AG09319 (cell line): Measurements from ENCODE around the gene ELMOD3.
"Not testable (repeated sequence)": the region's sequence is repeated elsewhere in the genome, so short reads cannot be mapped to it uniquely, and the experiment has no call there.

Experiments used
- DNase-seq: peaks from one replicate; pipeline ENCODE4 v3.0.0-alpha.2; 2010; ENCODE audit warnings: low read depth; ENCODE audit errors: extremely low read depth
- CTCF ChIP-seq: IDR thresholded peaks from 2 replicates; pipeline ENCODE4 v1.5.1; 2011; ENCODE audit warnings: low read depth, mild to moderate bottlenecking, inconsistent platforms, low read length, moderate library complexity

The ELMOD3 gene

GRCh38 chr2:85411405-85411748, 56.8 kb downstream of the ELMOD3 start:
- no peak for TF ChIP-seq CTCF
- no peak for DNase-seq

DNA sequence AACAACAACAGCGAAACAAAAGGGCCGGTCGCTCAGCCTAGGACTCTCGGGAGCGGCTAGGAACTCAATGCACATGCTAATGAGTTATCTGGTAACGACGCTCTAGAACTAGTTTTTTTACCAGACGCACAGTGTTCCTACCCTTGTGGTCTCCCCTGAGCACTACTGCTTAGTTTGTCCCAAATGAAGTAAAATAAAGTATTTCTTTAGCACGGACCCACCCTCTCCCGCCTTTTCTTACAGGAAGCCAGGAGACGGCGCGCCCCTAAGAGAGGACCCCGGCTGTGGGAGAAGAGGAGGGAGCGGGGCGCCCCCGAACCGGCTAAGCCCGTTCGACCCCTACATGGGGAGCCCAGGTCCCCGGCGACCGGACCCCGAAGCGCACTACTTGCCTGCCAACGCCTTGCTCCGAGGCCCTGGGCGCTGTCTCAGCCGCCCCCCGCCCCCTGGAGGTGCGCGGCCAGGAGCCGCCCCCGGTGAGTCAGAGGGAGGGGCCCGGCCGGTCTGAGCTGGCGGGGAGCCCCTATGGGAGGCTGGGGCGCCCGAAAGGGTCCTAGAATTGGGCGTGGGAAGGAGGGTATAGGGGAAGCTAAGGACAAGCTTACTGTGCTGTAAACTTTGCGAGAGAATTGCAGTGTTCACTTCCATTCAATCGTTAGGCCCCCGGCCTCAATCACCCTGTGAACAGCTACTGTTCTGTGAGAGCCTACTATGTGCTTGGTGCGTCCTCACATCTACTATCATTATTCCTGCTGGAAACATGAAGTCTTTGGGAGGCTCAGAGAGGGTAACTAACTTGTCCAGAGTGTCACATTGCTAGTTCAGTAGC, 59.2 kb downstream of the ELMOD3 start:
- no peak; the same call in 1 of the 2 replicates for TF ChIP-seq CTCF
- DNase-seq: no peak

DNA sequence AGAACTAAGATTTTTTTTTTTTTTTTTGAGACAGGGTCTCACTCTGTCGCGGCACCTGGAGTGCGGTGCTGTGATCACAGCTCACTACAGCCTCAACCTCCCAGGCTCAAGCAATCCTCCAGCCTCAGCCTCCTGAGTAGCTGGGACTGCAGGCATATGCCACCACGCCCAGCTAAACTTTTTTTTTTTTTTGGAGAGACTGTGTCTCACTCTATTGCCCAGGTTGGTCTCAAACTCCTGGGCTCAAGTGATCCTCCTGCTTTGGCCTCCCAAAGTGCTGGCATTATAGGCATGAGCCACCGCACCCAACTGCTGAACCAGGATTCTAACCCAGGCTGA, 59.8 kb downstream of the ELMOD3 start:
- DNase-seq: not testable (repeated sequence)

GRCh38 chr2:85414761-85415553, 60.4 kb downstream of the ELMOD3 start:
- no peak for TF ChIP-seq CTCF
- DNase-seq: no peak

DNA sequence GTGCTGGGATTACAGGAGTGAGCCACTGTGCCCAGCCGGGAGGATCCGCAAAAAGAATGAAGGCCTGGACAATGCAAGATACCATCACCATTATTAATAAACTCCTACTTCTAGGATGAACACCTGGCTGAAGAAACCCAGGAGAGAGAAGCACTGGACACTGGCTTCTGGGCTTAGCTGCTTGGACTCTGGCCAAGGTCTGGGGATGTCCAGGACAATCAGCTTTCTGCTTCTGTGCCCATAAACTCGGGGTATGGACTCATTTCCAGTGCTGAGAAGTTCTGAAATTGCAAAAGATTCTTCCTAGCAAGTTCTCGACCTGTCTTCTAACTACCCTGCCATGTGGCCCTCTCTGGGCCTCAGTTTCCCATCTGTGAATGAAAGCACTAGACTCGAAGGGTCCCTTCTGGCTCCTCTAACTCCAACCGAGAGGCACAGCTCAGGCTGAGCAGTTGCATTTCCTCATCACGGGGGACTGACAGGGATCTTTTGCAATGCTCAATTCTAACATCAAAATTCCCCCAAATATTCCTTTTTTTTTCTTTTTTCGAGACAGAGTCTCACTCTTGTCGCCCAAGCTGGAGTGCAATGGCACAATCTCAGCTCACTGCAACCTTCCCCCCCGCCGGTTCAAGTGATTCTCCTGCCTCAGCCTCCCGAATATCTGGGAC, 61.5 kb downstream of the ELMOD3 start:
- DNase-seq: no peak
- TF ChIP-seq CTCF: no peak

DNA sequence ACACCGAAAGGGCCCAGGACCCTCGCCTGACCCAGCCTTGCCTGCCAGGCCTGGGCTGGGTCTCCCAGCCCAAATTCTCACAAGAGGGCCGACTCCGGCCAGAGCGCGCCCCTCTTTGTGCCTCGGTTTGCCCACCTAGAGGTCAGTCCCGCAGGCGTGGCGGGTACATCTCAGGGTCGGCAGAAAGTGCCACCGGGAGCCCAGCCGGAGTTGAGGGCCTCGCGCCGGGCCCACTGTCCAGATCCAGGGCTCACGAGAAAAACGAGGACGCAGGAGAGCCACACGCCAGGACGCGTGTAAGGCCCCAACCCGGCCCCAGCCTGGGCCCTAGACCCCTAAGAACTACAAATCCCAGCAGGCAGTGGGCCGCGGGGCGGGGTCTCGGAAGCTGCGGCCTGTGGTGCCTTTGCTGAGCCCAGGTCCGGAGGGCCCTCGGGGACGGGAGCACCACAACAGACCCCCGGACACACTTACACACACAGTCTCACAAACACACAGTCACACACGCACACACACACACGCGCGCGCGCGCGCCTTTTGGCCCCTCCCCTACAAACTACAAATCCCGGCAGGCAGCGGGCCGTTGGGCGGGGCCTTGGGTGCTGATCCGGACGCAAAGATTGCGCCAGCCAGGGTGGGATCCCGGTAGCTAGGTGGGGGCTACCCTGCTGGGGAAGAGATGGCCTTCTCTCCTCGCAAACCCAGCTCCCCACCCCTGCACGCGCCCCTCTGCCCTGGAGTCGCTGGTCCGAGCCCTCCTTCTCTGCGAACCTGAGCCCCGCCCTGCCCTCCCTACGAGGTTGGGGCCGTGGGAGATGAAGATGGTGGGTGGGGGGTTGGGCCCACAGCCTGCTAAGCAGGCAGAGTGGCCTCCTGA, 63.8 kb downstream of the ELMOD3 start, which contains the start of gene SH2D6:
Gene SH2D6 (plus strand): TSS at position 583 of the 877 bp plus-strand sequence. CDS start 10,752 bp downstream, outside the sequence.
- no peak for TF ChIP-seq CTCF
- peak; percentile 52 for DNase-seq

GRCh38 chr2:85419009-85419675, 64.6 kb downstream of the ELMOD3 start:
- no peak for DNase-seq

More at GRCh38 chr2:85419009-85419675, 64.6 kb downstream of the ELMOD3 start:
- no peak for TF ChIP-seq CTCF
